ENCODE data around the gene GPN3. TPM values are rescaled to one million over a fixed set of nuclear protein-coding genes. Genes with fewer than 3 reads are reported as not detected.
"Not testable (repeated sequence)": the region's sequence is repeated elsewhere in the genome, so short reads cannot be mapped to it uniquely, and the experiment has no call there.

GPN3 gene
- total RNA-seq, 2 donors from 2014 or later = 28.4 to 40.2 TPM

DNA sequence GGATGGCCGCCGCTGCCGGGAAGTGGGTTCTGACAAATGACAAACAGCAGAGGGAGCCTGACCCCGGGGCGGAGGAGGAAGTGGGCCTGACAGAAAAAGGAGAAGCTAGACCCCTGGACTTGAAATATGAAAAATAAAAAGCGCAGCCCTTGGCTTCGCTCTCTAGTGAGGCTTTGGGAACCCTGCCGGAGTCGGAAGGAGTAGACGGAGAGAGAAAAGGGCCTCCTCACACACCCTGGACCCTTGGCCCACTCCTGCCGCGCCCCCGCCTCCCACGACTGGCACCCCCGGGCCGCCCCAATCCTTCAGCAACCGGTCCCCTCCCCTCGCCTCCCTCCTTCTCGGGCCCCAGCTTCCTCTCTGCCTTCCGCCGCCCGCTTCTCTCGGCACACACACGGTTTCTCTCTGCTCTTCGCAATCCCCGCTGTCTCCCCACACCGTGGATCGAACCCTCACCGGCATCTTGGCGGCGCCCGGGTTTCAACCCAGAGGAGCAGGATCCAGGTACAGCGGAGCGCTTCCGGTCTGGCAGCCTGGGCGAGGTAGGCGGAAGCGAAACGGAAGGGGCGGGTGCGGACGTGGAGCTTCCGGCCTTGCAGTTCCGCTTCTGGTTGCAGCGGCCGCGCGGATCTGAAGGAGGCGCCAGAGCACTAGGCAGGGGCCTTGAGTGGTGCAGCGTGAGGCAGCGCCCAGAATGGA lies 18.1 kb downstream of the GPN3 start, which contains the start of gene ARPC3:
ARPC3 (minus strand) TSS at position 539 of the 699 bp plus-strand sequence; CDS start at position 462, 77 bp downstream.
- H3K27ac ChIP-seq = peak within 1 kb of the TSS; percentile 79 to 82
- intact Hi-C loops (cut with DNase I) = loop anchor here (5.0 kb wide), 2 partner anchors 152 to 437 kb away; no protein-coding TSS in a partner anchor
- no peaks in the 10 kb centered on the region for H3K27me3 ChIP-seq (replicated peaks; ENCODE audit: insufficient read depth)
- H3K9me3 ChIP-seq = no peaks in the 10 kb centered on the region
- peak; percentile 93 for DNase-seq (ENCODE audit: low spot score)
- H3K4me1 ChIP-seq (replicated peaks) = peaks cover 3% of the 10 kb centered on the region
- no peaks in the 10 kb centered on the region for H3K36me3 ChIP-seq
- peak within 1 kb of the TSS; percentile 73 to 82 for H3K4me3 ChIP-seq
- TF ChIP-seq POLR2A (IDR thresholded peaks at IDR 0.05) = peak; percentile 45
- TF ChIP-seq, protein P1, sequence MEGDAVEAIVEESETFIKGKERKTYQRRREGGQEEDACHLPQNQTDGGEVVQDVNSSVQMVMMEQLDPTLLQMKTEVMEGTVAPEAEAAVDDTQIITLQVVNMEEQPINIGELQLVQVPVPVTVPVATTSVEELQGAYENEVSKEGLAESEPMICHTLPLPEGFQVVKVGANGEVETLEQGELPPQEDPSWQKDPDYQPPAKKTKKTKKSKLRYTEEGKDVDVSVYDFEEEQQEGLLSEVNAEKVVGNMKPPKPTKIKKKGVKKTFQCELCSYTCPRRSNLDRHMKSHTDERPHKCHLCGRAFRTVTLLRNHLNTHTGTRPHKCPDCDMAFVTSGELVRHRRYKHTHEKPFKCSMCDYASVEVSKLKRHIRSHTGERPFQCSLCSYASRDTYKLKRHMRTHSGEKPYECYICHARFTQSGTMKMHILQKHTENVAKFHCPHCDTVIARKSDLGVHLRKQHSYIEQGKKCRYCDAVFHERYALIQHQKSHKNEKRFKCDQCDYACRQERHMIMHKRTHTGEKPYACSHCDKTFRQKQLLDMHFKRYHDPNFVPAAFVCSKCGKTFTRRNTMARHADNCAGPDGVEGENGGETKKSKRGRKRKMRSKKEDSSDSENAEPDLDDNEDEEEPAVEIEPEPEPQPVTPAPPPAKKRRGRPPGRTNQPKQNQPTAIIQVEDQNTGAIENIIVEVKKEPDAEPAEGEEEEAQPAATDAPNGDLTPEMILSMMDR (IDR thresholded peaks at IDR 0.05) = peak; percentile 55 to 94 (median 84)
- TF ChIP-seq POLR2AphosphoS5 (IDR thresholded peaks at IDR 0.05) = peak; percentile 95
- under 1% methylated on average over 51 of the region's 51 CpGs for WGBS

DNA sequence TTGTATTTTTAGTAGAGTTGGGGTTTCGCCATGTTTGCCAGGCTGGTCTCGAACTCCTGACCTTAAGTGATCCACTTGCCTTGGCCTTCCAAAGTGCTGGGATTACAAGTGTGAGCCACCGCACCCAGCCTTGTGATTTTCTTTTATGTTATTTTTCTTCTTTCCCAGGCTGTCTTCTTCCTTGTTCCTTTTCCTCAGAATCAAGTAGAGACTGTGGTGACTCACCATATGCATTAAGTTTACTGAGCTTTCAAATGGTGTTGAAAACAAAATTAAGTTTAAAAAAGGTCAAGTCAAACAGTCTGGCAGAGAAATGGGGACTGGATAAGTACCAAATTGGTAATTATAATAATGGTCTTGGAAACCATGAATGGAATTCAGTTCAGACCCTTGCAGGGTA lies 23.6 kb downstream of the GPN3 start:
- DNase-seq (ENCODE audit: low spot score) = no peak
- peaks cover 3% of the 10 kb centered on the region for H3K4me1 ChIP-seq (replicated peaks)
- no peaks in the 10 kb centered on the region for H3K27me3 ChIP-seq (replicated peaks; ENCODE audit: insufficient read depth)
- peaks cover 0 to 9% of the 10 kb centered on the region in 2 donors for H3K36me3 ChIP-seq
- intact Hi-C loops (cut with DNase I) = no loop called here
- H3K9me3 ChIP-seq = no peaks in the 10 kb centered on the region
- no peak overlapping the region for H3K4me3 ChIP-seq
- no peak overlapping the region for H3K27ac ChIP-seq
- WGBS = 95% methylated on average over 3 of the region's 3 CpGs
- no peak for TF ChIP-seq POLR2AphosphoS5 (IDR thresholded peaks at IDR 0.05)
- TF ChIP-seq, protein P1 (IDR thresholded peaks at IDR 0.05) = no peak
- no peak for TF ChIP-seq POLR2A (IDR thresholded peaks at IDR 0.05)

DNA sequence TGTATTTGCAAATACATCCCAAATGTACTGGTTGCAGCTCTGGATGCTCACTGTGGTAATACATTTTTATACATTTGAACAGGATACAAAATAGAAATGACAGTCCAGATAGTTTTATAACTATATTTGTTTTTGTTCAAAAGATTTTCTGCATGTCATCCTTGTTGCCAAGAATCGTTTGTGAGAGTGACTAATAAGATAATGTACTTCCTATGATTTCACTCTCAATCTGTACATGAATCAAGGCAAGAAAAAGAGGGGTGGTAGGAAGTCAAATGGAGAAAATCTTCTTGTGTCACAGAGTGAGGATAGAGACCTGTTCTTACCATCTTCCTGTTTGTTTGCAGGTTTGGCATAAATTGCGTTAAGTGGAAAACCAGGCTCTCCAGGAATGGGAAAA lies 31.8 kb downstream of the GPN3 start:
- H3K4me3 ChIP-seq = no peak overlapping the region
- no peak for DNase-seq (ENCODE audit: low spot score)
- peaks cover 0 to 5% of the 10 kb centered on the region in 2 donors for H3K36me3 ChIP-seq
- intact Hi-C loops (cut with DNase I) = no loop called here
- no peaks in the 10 kb centered on the region for H3K9me3 ChIP-seq
- H3K27me3 ChIP-seq (replicated peaks; ENCODE audit: insufficient read depth) = no peaks in the 10 kb centered on the region
- 48% methylated on average over 2 of the region's 2 CpGs for WGBS
- H3K4me1 ChIP-seq (replicated peaks) = no peaks in the 10 kb centered on the region
- TF ChIP-seq POLR2AphosphoS5 (IDR thresholded peaks at IDR 0.05) (no peak), POLR2A (IDR thresholded peaks at IDR 0.05) (no peak)
- TF ChIP-seq, protein P1 (IDR thresholded peaks at IDR 0.05) = no peak
- no peak overlapping the region for H3K27ac ChIP-seq

DNA sequence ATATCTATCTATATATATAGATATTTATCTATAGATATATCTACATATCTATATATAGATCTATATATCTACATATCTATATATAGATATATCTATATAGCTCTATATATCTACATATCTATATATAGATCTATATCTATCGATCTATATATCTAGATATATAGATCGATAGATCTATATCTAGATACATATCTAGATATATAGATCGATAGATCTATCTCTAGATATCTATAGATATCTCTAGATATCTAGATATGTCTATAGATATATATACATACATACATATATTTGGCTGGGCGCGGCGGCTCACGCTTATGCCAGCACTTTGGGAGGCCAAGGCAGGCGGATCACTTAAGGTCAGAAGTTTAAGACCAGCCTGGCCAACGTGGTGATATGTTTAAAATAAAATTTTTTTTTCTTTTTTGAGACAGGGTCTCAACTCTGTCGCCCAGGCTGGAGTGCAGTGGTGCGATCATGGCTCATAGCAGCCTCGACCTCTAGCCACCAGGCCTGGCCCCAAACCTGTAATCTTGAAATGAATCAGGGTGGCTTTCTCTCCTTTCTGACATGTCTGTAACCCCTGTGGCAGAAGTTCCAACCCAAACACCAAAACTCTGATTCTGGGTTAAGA lies 36.0 kb downstream of the GPN3 start:
- Histone ChIP-seq H3K4me3 (peak overlapping the region; percentile 38 to 43), H3K27ac (peak overlapping the region; percentile 53 to 75), H3K4me1 (replicated peaks) (no peaks in the 10 kb centered on the region), H3K36me3 (peaks cover 0 to 5% of the 10 kb centered on the region in 2 donors), H3K27me3 (replicated peaks; ENCODE audit: insufficient read depth) (no peaks in the 10 kb centered on the region), H3K9me3 (no peaks in the 10 kb centered on the region)
- intact Hi-C loops (cut with DNase I) = loop anchor here (1.0 kb wide), 1 partner anchor 333 kb away; no protein-coding TSS in a partner anchor
- DNase-seq (ENCODE audit: low spot score) = no peak
- WGBS = 86% methylated on average over 12 of the region's 12 CpGs
- TF ChIP-seq POLR2A (IDR thresholded peaks at IDR 0.05) (no peak), POLR2AphosphoS5 (IDR thresholded peaks at IDR 0.05) (no peak)
- TF ChIP-seq, protein P1 (IDR thresholded peaks at IDR 0.05) = no peak

DNA sequence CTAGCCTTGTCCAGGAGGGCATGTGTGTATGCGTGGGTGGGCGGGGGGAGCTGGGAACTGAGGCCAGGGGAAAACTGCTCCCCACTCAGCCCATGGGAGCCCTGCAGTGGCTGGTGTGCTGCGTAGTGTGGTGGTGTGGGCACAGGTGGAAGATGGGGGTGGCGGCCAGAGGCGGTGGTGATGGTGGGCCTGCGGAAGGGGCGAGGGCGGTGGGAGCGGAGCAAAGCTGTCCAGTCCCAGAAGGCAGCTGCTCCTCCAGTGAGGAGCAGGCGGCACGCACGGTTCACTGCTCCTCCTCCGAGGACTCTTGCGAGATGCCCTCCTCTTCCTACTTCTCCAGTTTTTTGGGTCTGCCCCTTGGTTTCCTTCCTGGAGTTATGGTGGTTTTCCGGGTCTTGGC lies 38.4 kb downstream of the GPN3 start:
- not testable (repeated sequence) for H3K27ac ChIP-seq; H3K36me3 ChIP-seq; H3K4me3 ChIP-seq; H3K4me1 ChIP-seq (replicated peaks); H3K9me3 ChIP-seq; DNase-seq (ENCODE audit: low spot score); H3K27me3 ChIP-seq (replicated peaks; ENCODE audit: insufficient read depth)
- intact Hi-C loops (cut with DNase I) = loop anchor here (10.0 kb wide), 1 partner anchor 145 kb away; the partner anchor contains the start of gene ATP2A2
- WGBS = 96% methylated on average over 15 of the region's 15 CpGs

All from prostate gland (tissue), 2 donors.